Globus pallidus (tissue), 1 donor: ENCODE data around the gene FGR.
A peak's percentile ranks its signal among the peaks of the same experiment; 100 is the strongest.
"Not testable (repeated sequence)": the region's sequence is repeated elsewhere in the genome, so short reads cannot be mapped to it uniquely, and the experiment has no call there.

Experiments used
- DNase-seq: peaks from one replicate; pipeline ENCODE4 v3.0.0-alpha.2; 2015; ENCODE audit warnings: low spot score

Gene FGR

DNA sequence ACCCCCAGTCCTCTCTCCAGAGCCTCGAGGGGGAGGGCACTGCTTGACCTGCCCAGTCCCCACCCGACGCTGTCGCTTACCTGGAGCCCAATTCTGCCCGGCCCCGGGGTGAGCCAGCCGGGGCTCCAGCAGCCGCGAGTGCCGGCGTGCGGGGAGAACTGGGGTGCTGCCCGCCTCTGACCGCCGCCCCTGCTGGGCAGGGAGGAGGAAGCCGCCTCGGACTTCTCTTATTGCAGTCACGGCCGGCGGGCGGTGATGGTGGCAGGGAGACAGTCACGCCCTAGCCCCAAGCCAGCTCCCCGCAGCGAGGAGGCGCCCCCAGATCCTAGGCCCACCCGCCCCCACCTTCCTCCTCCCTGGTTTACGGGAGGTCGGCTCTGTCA lies at the start of gene FGR:
TSS of gene FGR (minus strand) at position 201 of the 383 bp plus-strand sequence. CDS start 11,269 bp downstream, outside the sequence.
- no peak for DNase-seq

DNA sequence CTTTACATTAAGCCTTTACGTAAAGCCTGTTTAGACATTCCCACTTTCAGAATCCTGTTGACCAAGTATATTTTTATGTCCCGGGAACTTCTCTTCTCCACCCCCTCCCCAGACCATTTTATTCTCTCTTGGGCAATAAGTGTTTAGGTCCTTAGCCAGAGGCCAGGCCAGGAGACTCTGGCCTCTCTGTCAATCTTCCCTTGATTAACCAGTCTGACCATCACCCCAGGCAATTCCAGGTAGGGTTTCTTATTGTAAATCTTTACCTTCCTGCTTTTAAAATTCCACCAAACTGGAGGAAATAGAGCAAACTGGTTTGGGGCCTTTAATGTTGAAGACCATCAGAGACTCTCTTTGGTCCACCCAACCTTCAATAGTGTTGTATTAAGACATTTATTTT lies 49.2 kb upstream of the FGR start:
- DNase-seq: no peak

DNA sequence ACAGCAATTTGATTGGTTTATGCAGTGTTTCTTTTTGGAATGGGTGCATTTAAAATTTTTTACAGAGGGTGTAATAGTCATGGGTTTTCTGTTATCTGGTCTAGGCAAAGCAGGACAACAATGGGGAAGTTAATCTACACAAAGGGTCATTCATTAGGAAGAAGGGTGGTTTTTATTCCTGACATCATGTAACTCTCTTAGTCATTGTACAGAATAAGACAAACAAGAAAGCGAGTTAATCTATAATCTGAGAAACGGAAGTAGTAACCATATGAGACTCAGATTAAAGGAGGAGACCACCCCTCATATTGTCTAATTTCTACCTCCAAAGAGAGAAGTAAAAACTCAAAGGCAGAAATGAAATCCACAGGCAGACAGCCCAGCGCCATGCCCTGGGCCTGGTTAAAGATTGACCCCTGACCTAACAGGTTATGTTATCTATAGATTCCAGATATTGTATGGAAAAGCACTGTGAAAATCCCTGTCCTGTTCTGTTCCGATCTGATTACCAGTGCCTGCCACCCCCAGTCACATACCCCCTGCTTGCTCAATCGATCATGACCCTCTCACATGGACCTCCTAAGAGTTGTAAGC lies 47.5 kb upstream of the FGR start:
- DNase-seq: peak; percentile 49

DNA sequence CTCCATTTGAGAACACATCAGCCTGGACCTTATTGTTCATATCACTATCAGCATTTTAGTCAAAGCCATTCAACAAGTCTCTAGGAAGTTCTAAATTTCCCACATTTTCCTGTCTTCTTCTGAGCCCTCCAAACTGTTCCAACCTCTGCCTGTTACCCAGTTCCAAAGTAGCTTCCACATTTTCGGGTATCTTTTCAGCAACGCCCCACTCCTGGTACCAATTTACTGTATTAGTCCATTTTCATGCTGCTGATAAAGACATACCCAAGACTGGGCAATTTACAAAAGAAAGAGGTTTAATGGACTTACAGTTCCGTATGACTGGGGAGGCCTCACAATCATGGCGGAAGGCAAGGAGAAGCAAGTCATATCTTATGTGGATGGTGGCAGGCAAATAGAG lies 46.6 kb upstream of the FGR start:
- not testable (repeated sequence) for DNase-seq

DNA sequence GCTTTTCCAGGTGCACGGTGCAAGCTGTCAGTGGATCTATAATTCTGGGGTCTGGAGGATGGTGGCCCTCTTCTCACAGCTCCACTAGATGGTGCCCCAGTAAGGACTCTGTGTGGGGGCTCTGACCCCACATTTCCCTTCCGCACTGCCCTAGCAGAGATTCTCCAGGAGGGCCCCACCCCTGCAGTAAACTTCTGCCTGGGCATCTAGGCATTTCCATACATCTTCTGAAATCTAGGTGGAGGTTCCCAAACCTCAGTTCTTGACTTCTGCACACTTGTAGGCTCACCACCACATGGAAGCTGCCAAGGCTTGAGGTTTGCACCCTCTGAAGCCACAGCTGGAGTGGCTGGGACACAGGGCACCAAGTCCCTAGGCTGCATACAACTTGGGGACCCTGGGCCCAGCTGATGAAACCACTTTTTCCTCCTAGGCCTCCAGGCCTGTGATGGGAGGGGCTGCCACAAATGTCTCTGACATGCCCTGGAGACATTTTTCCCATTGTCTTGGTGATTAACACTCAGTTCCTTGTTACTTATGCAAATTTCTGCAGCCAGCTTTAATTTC lies 45.3 kb upstream of the FGR start:
- DNase-seq: not testable (repeated sequence)

DNA sequence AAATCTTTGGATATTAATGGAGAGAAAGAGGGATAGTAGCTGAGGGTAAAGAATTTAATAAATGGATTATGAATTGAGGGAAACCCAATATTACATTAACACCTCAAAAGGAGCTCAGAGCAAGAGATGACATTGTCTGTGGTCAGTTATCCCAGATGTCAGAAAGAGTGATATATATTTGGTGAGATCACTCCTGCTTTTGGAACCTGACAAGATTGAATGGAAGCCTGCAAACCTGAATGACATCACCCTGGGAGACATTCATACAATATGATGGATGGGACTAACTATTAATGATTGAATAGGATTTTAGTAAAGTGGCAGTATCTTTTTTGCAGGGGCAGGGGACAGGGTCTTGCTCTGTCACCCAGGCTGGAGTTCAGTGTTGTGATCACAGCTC lies 43.8 kb upstream of the FGR start:
- no peak for DNase-seq

DNA sequence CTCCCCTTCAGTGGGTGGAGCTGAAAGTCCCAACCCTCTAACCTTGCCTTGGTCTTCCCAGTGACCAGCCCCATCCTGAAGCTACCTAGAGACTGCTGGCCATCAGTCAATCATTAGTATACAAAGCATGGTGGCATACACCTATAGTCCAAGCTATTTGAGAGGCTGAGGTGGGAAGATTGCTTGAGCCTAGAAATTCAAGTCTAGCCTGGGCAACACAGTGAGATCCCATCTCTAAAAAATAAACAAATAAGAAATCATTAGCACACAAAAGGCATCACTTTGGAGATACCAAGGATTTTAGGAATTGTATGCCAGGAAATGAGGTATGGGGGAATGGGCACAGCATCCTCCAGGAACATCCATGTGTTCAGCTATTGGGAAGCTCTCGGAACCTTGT lies 41.4 kb upstream of the FGR start:
- DNase-seq: no peak

DNA sequence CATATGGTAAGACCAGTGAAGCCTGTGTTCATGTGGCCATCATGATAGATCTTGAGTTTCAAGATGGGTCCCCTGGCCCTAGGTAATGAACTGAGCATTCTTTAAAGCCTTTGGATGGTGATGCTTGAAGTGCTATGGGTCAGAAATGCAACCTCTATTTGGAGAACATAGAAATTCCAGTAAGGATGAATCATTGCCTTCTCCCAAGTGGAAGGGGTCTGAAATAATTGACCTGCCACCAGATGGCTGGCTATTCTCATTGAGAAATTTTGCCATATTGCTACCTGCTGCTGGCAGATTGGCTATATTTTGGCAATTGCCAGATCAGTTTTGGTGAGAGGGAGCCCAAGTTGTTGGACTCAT lies 37.7 kb upstream of the FGR start:
- DNase-seq: no peak

DNA sequence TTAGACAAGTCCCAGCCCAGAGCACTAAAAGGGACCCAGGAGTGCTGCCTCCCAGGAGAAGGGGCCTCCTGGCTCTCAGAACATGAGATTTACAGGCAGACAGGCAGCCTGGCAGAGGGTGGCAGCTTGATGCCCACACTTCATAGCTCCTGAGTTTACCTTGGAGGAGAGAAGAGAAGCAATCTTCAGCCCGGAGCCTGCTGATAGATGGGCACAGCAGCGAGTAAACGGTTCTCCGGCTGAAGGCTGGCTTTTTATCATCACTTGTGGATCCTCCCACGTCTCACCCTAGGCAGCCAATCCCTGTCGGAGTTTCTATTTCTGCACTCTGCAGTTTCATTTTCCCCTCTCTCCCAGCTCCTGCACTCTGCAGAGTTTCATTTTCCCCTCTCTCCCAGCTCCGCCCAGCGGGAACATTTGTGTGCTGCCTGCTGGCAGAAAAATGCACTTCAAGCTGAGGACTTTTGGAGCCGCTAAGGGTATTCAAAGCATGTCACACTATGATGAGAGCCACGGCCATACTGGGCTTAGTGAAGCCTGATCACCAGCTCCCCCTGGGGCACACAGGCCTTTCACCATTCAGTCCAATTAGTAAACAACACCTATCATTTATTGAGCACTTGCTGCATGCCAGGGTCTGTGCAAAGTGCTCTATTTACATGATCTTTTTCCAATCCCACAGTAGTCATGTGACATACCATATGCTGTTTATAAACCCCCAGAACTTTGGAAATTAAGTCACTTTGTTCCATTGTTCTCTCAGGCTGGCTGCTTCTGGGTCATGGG lies 37.2 kb upstream of the FGR start, which contains the start of gene IFI6:
TSS of gene IFI6 (minus strand) at position 229 of the 786 bp plus-strand sequence. CDS start 2,878 bp downstream, outside the sequence.
- peak; percentile 95 for DNase-seq

DNA sequence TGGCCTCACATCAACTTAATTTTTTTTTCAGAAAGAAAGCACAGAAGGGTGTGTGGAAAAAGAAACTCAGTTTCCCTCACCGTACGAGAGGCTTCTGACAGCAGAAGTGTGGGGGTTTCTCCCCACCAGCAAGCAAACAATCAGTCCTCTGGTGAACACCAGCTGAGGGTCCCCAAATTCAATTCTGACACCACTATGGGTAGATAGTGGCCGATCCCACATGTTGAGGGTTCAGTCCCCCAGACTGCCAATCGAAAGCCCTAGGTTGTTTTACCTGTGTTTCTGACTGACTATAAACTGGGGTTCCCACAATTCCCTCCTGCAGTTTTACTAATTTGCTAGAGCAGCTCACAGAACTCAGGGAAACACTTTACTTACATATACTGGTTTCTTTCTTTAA lies 34.9 kb upstream of the FGR start:
- no peak for DNase-seq

DNA sequence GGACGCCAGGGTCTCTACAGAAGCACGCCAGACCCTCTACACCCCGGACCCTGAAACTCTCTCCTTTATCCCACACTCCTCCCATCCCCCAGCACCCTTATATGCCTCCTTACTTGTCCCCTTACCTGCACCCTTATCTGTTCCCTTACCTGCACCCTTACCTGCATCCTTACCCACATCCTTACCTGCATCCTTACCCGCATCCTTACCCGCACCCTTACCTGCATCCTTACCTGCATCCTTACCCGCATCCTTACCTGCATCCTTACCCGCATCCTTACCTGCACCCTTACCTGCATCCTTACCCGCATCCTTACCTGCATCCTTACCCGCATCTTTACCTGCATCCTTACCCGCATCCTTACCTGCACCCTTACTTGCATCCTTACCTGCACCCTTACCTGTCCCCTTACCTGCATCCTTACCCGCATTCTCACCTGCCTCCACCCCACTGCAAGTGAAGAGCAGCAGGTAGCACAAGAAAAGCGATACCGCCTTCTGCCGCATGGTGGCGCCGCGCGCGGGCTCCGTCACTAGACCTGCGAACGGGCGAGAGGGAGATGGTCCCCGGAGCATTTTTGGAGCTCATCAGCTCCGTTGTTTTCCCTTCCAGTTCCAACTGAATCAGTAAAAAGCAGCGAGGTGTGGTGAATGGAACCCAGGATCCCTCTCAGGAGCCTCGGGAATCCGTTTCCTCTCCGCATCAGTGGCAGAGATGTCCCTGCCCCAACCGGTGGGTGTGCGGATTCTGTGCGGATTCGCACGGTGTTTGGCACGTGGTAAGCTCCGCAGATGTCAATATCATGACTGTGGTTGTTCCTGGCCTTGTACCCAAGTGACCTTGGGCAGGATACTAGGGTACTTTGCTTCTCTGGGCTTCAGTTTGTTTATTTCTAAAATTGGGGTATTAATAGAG lies 34.1 kb upstream of the FGR start:
- no peak for DNase-seq

DNA sequence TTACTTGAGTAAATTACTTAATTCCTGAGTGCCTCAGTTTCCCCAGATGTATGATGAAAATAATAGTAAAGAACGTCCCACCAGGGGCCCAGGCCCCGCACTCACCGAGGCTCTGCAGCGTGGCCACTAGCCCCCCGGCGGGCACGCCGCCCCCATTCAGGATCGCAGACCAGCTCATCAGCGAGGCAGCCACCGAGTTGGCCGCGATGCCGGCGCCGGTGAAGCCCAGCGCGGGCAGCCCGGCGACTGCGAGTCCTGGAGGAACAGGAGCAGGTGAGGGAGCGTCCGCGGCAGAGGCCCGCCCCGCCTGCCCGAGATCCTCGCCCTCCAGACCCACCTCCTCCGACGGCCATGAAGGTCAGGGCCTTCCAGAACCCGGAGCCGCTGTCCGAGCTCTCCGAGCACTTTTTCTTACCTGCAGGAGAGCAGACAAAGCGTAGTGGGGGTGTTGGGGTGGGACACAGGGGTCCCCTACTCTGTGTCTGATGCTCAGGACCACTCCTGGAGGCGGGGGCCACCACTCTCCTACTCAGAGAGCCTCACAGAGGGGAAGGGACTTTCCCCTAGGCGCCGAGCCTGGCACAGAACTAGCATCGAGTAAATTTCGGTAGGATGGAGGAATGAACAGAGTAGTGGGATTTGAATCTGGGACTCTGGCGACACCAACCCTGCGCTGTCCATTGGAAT lies 33.3 kb upstream of the FGR start:
- no peak for DNase-seq

DNA sequence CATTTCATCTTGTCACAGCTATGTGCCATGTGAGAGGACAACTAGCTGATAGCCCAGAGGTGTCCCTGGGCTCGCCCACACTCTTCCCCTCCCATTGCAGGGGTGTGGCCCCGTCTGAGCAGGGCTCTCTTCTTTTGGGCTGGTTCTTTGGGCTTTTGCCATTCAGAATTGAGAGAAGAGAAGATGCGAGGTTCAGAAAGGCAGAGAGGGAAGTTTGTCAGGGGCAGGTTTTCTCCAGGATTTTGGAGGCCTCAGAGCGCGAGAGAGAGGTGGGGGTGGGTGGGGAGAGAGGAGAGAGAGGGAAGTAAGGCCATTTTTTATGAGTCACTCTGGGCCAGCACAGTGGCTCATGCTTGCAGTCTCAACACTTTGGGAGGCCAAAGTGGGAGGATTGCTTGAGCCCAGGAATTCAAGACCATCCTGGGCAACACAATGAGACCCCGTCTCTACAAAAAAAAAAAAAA lies 31.8 kb upstream of the FGR start:
- no peak for DNase-seq

DNA sequence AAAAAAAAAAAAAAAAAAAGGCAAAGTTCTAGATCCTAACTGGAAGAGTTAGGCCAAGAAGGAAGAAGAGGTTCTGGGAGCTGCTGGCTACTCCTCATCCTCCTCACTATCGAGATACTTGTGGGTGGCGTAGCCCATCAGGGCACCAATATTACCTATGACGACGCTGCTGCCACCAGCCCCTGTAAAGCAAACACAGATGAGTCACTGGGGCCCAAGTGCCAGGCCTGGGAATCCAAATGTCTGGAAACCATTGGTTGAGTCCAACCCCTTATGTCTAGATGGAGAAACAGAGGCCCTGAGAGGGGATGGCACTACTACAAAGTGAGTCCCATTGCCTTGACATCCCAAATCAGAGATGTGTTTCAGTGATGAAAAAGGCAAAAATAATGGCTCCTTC lies 31.3 kb upstream of the FGR start:
- DNase-seq: no peak

DNA sequence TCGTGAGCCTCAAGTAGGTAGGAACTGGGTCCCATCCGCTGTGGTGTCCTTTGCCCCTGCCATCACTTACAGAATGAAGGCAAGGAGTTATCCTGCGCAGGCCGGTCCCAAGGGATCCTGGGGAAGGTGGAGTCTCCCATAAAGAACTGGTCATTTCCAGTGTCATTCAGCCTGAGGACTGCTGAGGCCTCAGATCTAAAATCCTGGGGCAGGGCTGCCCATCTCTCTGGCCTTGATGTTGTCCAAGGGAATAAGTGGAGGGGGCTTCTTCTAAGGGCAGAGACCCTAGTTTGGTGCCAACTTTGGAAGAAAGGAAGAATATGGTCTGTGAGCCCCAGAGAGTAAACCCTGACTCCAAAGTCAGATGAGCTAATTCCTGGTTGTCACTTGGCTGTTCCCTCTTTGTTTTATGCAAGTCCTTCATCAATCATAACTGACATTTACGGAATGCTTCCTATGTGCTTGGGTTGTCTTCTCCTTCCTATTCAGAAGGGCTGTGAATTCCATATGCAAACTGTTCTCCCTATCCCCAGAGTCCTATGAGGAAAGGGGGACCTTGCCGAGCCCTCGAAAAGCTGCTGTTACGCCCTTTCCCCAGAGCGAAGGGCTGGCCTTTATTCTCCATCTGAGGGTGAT lies 30.1 kb upstream of the FGR start:
- no peak for DNase-seq

DNA sequence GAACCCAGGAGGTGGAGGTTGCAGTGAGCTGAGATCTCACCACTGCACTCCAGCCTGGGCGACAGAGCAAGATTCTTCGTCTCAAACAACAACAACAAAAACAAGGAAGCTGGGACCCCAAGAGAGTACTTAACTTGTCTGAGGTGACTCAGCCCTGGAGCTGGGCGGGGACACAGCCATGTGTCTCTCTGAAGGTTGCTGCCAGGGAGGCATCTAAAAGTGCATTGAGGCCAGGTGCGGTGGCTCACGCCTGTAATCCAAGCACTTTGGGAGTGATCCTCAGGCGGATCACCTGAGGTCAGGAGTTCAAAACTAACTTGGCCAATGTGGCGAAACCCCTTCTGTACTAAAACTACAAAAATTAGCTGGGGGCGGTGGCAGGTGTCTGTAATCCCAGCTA lies 29.3 kb upstream of the FGR start:
- DNase-seq: no peak

DNA sequence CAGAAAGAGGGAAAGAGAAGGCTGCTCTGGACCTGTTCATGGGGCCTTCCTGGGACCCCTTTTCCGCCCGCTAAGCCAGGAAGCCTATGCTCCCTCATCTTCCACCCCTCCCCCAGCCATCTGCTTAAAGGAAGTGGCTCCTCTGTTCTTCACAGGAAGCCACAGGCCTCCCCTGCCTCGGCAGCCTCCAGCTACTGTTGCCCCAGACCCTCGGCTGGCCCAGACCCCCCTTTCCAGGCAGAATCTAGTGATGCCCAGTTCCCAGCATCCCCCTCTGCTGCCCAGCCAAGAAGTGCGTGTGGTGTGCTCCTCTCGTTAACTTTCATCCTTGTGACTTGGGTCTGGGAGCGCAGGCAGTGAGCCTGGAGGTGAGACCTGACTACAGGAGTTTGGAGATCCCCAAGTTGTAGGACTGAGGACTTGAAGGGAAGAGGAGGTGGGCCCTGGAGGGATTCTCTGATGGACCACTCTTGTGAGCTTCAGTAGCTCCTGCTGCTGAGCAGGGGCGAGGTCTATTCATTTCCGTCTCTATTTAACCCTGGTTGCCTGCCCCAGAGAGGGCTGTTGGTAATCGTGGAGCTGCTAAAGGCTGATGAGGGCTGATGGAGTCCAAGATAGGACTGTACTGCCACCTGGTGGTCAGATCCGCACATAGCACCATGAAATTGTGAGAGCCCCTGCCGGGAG lies 27.9 kb upstream of the FGR start:
- peak; percentile 76 for DNase-seq

DNA sequence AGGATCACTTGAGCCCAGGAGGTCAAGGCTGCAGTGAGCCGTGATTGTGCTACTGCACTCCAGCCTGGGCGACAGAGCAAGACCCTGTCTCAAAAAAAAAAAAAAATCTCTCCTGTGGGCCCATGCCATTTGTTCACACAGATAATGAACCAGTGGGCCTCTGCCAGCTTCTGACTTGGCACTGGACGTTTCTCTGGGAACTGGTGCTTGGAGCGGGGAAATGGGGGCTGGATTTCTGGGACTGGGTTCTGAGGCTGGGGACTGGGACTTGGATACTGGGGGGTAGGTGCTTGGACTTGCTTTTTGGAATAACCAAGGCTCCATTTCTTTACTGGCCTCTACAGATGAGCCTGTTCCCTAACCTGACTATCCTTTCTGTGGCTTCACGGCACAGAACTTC lies 27.3 kb upstream of the FGR start:
- DNase-seq: no peak

DNA sequence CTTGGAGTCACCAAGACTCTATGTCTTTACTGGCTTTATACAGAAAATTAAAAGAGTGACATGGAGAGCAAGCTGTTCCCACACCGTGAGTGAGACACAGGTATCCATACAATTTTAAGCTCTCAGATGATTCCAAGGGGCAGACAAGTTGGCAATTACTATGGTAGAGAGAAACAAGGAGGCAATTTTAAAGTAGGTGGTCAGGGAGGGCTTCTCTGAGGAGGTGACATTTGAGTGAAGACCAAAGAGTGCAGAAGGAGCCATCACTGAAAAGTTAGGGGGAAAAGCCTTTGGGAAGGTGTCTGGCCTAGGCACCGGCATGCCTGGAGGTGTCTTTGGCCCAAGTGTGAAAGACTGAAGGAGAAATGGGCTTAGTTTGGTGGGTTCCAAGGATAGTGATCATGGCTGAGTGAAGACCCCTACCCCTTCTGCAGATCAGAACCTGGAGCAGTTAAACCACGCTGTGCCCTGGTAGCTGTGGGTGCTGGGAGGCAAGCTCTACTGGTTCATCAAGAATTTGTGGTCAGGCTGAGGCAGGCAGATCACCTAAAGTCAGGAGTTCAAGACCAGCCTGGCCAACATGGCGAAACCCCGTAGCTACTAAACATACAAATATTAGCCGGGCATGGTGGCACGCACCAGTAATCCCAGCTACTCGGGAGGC lies 26.6 kb upstream of the FGR start:
- no peak for DNase-seq

DNA sequence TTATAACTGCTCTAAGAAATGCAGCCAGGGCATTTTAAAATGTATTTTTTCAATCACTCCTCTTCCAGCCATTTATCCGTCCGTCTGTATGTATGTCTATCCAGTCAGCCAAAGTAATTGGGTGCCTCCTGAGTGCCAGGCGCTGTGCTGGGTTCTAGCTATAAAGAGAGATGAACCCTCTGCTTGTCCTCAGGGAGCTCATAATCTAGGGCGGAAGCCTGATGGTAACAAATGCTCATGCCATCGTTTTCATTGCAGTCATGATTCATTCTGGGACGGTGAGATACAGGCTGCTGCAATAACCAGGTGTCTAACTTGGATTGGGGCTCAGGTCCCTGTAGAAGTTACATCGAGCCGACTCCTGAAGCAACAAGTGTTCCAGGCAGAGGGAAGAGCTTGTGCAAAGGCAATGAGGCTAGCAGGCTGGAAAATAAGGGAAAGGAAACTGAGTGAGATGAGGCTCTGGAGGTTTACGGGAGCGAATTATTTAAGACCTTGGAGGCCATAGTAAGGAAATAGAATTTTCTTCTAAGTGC lies 25.4 kb upstream of the FGR start:
- no peak for DNase-seq
